Osteocyte (in vitro differentiated cells): ENCODE data around the gene NOG. TPM values are rescaled to one million over a fixed set of nuclear protein-coding genes. Genes with fewer than 3 reads are reported as not detected.

Experiments used
- DNase-seq: peaks from one replicate; pipeline ENCODE4 v3.0.0; 2021; ENCODE audit warnings: mixed read lengths; ENCODE audit not compliant: unreplicated experiment; ENCODE audit errors: extremely low spot score
- H3K27ac Mint-ChIP-seq: one replicate; pipeline ENCODE4 v1.8.0; 2021; ENCODE audit warnings: mild to moderate bottlenecking, mixed read lengths; ENCODE audit not compliant: unreplicated experiment
- H3K27me3 Mint-ChIP-seq: one replicate; pipeline ENCODE4 v1.8.0; 2021; ENCODE audit warnings: mixed read lengths; ENCODE audit not compliant: unreplicated experiment
- H3K36me3 Mint-ChIP-seq: one replicate; pipeline ENCODE4 v1.8.0; 2021; ENCODE audit warnings: mixed read lengths; ENCODE audit not compliant: unreplicated experiment
- H3K4me1 Mint-ChIP-seq: one replicate; pipeline ENCODE4 v1.8.0; 2021; ENCODE audit warnings: mixed read lengths; ENCODE audit not compliant: unreplicated experiment
- H3K4me3 Mint-ChIP-seq: one replicate; pipeline ENCODE4 v1.8.0; 2021; ENCODE audit warnings: mild to moderate bottlenecking, moderate library complexity, mixed read lengths; ENCODE audit not compliant: unreplicated experiment
- H3K9me3 Mint-ChIP-seq: one replicate; pipeline ENCODE4 v1.8.0; 2021; ENCODE audit warnings: mixed read lengths; ENCODE audit not compliant: unreplicated experiment
- total RNA-seq: library from RNA; stranded (reverse); gene quantifications from 2 replicates; pipeline ENCODE4 v1.2.1, GENCODE V29; 2021
- TF ChIP-seq, protein P1 (sequence below): fragments of 200-600 bp; sonication (generic); IDR thresholded peaks from 2 replicates; pipeline ENCODE4 v1.5.0; 2021; ENCODE audit warnings: antibody characterized with exemption, mild to moderate bottlenecking, moderate library complexity

The NOG gene
- total RNA-seq, 1 donor from 2014 or later, result not detected

DNA sequence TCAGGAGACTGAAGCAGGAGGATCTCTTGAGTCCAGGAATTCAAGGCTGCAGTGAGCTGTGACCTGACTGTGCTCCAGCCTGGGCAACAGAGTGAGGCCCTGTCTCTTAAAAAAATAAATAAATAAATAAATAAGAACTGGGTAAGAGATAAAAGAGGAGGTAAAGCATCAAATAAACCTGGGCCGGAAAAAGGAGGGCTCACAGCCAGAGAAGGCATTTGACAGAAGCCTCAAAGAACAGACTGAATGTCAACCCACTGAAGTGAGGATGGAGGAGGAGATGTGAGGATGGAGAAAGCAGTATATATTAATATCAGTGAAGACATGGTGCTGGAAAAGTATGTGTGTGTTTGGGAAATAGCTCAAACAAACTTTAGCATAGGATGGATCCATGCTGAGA, 6.1 kb downstream of the NOG start:
- Mint-ChIP-seq H3K36me3 (no peaks in the 10 kb centered on the region), H3K4me3 (no peak overlapping the region), H3K4me1 (peaks cover 25% of the 10 kb centered on the region), H3K27me3 (peaks cover 36% of the 10 kb centered on the region), H3K9me3 (no peaks in the 10 kb centered on the region), H3K27ac (no peak overlapping the region)
- TF ChIP-seq, protein P1, sequence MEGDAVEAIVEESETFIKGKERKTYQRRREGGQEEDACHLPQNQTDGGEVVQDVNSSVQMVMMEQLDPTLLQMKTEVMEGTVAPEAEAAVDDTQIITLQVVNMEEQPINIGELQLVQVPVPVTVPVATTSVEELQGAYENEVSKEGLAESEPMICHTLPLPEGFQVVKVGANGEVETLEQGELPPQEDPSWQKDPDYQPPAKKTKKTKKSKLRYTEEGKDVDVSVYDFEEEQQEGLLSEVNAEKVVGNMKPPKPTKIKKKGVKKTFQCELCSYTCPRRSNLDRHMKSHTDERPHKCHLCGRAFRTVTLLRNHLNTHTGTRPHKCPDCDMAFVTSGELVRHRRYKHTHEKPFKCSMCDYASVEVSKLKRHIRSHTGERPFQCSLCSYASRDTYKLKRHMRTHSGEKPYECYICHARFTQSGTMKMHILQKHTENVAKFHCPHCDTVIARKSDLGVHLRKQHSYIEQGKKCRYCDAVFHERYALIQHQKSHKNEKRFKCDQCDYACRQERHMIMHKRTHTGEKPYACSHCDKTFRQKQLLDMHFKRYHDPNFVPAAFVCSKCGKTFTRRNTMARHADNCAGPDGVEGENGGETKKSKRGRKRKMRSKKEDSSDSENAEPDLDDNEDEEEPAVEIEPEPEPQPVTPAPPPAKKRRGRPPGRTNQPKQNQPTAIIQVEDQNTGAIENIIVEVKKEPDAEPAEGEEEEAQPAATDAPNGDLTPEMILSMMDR, result no peak
- no peak for DNase-seq

DNA sequence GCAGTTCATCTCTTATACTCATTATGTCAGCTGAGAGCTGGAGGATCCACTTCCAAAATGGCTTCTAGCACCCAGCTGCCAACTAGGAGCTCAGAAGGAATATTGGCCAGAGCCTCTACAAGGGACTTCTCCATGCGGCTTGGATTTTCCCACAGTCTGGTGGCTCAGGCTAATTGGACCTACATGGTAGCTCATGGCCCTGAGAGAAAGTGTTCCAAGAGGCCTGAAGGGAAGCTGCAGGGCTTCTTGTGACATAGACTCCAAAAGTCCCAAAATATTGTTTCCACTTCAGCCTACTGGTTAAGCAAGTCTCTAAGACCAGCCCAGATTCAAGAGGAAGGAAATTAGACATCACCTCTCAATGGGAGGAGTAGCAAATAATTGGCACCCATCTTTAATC, 6.8 kb downstream of the NOG start:
- Mint-ChIP-seq H3K27ac (no peak overlapping the region), H3K4me3 (no peak overlapping the region), H3K4me1 (peaks cover 20% of the 10 kb centered on the region), H3K36me3 (no peaks in the 10 kb centered on the region), H3K27me3 (peaks cover 29% of the 10 kb centered on the region), H3K9me3 (no peaks in the 10 kb centered on the region)
- DNase-seq, result no peak
- TF ChIP-seq, protein P1, result no peak

DNA sequence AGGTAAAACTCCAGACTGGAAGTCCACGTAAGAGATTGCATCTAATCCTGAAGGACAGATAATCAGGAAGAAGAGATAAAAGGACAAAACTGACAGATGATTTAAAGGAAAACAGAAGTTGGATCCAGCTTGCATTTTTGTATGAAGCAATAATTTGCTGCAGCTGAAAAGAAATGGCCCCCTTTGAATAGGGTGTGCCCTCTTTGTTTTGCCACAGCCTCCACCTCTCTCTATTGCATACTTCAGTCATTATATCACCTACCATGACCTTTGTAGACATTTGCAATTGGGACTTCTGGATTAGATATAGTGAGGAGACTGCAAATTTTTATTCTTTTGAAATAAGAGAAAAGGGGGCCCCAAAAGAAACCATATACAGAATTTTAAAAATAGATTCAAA, 8.1 kb downstream of the NOG start:
- H3K4me3 Mint-ChIP-seq, result no peak overlapping the region
- no peaks in the 10 kb centered on the region for H3K9me3 Mint-ChIP-seq
- DNase-seq, result no peak
- peaks cover 24% of the 10 kb centered on the region for H3K27me3 Mint-ChIP-seq
- H3K27ac Mint-ChIP-seq, result no peak overlapping the region
- H3K4me1 Mint-ChIP-seq, result peaks cover 13% of the 10 kb centered on the region
- TF ChIP-seq, protein P1, result no peak
- H3K36me3 Mint-ChIP-seq, result no peaks in the 10 kb centered on the region

- Mint-ChIP-seq H3K4me3 (no peak overlapping the region), H3K27me3 (peaks cover 18% of the 10 kb centered on the region), H3K27ac (no peak overlapping the region), H3K36me3 (no peaks in the 10 kb centered on the region), H3K9me3 (no peaks in the 10 kb centered on the region), H3K4me1 (peaks cover 6% of the 10 kb centered on the region)
- TF ChIP-seq, protein P1, result no peak
- no peak for DNase-seq
Measured at GRCh38 chr17:56602292-56603130, 9.0 kb downstream of the NOG start.

- DNase-seq, result no peak
- H3K9me3 Mint-ChIP-seq, result no peaks in the 10 kb centered on the region
- peaks cover 11% of the 10 kb centered on the region for H3K27me3 Mint-ChIP-seq
- H3K36me3 Mint-ChIP-seq, result no peaks in the 10 kb centered on the region
- H3K4me3 Mint-ChIP-seq, result no peak overlapping the region
- H3K27ac Mint-ChIP-seq, result no peak overlapping the region
- TF ChIP-seq, protein P1, result no peak
- H3K4me1 Mint-ChIP-seq, result no peaks in the 10 kb centered on the region
Measured at GRCh38 chr17:56603486-56604238, 10.2 kb downstream of the NOG start.
